ENCODE data around the gene PPP6R1. TPM values are rescaled to one million over a fixed set of nuclear protein-coding genes. Genes with fewer than 3 reads are reported as not detected.

Gene PPP6R1
- total and polyA plus RNA-seq, 2 experiments from 2014 or later = 37.1 to 76.0 TPM

DNA sequence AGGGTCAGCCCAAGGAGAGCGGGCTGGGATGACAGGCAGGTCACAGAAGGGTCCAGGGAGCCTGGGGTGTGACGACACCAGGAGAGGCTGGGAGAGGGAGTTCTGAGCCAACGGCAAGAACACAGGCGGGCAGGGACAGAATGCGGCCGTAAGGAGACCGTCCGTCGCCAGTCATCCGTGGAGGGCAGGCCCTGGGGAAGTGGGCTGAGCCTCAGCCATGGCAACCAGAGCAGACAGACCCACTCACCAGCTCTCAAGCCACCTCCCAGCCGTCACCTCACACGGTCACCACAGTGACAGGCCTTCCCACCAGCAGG, 26.6 kb downstream of the PPP6R1 start:
- no peaks in the 10 kb centered on the region for H3K27me3 ChIP-seq
- H3K4me2 ChIP-seq = no peak overlapping the region
- H3K36me3 ChIP-seq (replicated peaks; ENCODE audit: insufficient read depth, low read depth) = no peaks in the 10 kb centered on the region
- H3K4me3 ChIP-seq = no peak overlapping the region
- no peak for DNase-seq (ENCODE audit: low spot score)
- H3K9me3 ChIP-seq (ENCODE audit: low read depth) = no peaks in the 10 kb centered on the region
- no peak overlapping the region for H2AFZ ChIP-seq
- peaks cover 7% of the 10 kb centered on the region for H3K79me2 ChIP-seq
- 88% methylated on average over 12 of the region's 12 CpGs for WGBS (ENCODE audit: low lambda C conversion rate, missing lambda C conversion rate)
- H3K9me2 ChIP-seq (replicated peaks; ENCODE audit: insufficient read depth) = no peaks in the 10 kb centered on the region
- TF ChIP-seq CTCF (IDR thresholded peaks at IDR 0.05; ENCODE audit: poor library complexity) (no peak), EZH2 (IDR thresholded peaks at IDR 0.05; ENCODE audit: borderline replicate concordance) (no peak), EZH2phosphoT487 (IDR thresholded peaks at IDR 0.05; ENCODE audit: low read depth, severe bottlenecking, unreplicated experiment) (no peak)
- H4K20me1 ChIP-seq (ENCODE audit: insufficient read depth, poor library complexity, severe bottlenecking) = no peaks in the 10 kb centered on the region
- peaks cover 19% of the 10 kb centered on the region for H3K4me1 ChIP-seq (ENCODE audit: insufficient read depth)
- no peak overlapping the region for H3K27ac ChIP-seq

- no peak overlapping the region for H3K4me2 ChIP-seq
- peaks cover 19% of the 10 kb centered on the region for H3K4me1 ChIP-seq (ENCODE audit: insufficient read depth)
- H3K9me3 ChIP-seq (ENCODE audit: low read depth) = no peaks in the 10 kb centered on the region
- DNase-seq (ENCODE audit: low spot score) = no peak
- no peak overlapping the region for H3K4me3 ChIP-seq
- no peaks in the 10 kb centered on the region for H3K36me3 ChIP-seq (replicated peaks; ENCODE audit: insufficient read depth, low read depth)
- no peaks in the 10 kb centered on the region for H3K27me3 ChIP-seq
- WGBS (ENCODE audit: low lambda C conversion rate, missing lambda C conversion rate) = 94% methylated on average over 28 of the region's 30 CpGs
- no peaks in the 10 kb centered on the region for H3K9me2 ChIP-seq (replicated peaks; ENCODE audit: insufficient read depth)
- no peak overlapping the region for H3K27ac ChIP-seq
- H3K79me2 ChIP-seq = peaks cover 13% of the 10 kb centered on the region
- H4K20me1 ChIP-seq (ENCODE audit: insufficient read depth, poor library complexity, severe bottlenecking) = no peaks in the 10 kb centered on the region
- TF ChIP-seq CTCF (IDR thresholded peaks at IDR 0.05; ENCODE audit: poor library complexity) (no peak), EZH2 (IDR thresholded peaks at IDR 0.05; ENCODE audit: borderline replicate concordance) (no peak), EZH2phosphoT487 (IDR thresholded peaks at IDR 0.05; ENCODE audit: low read depth, severe bottlenecking, unreplicated experiment) (no peak)
- no peak overlapping the region for H2AFZ ChIP-seq
Observed at GRCh38 chr19:55231391-55232285, 27.2 kb downstream of the PPP6R1 start.

GRCh38 chr19:55230780-55231179, 28.0 kb downstream of the PPP6R1 start:
- H3K9me3 ChIP-seq (ENCODE audit: low read depth) = no peaks in the 10 kb centered on the region
- no peaks in the 10 kb centered on the region for H3K27me3 ChIP-seq
- H3K27ac ChIP-seq = no peak overlapping the region
- DNase-seq (ENCODE audit: low spot score) = no peak
- TF ChIP-seq EZH2phosphoT487 (IDR thresholded peaks at IDR 0.05; ENCODE audit: low read depth, severe bottlenecking, unreplicated experiment) = no peak
- no peak for TF ChIP-seq CTCF (IDR thresholded peaks at IDR 0.05; ENCODE audit: poor library complexity)
- TF ChIP-seq EZH2 (IDR thresholded peaks at IDR 0.05; ENCODE audit: borderline replicate concordance) = no peak
- peaks cover 19% of the 10 kb centered on the region for H3K79me2 ChIP-seq
- 93% methylated on average over 12 of the region's 13 CpGs for WGBS (ENCODE audit: low lambda C conversion rate, missing lambda C conversion rate)
- H4K20me1 ChIP-seq (ENCODE audit: insufficient read depth, poor library complexity, severe bottlenecking) = no peaks in the 10 kb centered on the region
- no peak overlapping the region for H3K4me3 ChIP-seq
- H3K9me2 ChIP-seq (replicated peaks; ENCODE audit: insufficient read depth) = no peaks in the 10 kb centered on the region
- no peak overlapping the region for H3K4me2 ChIP-seq
- H3K4me1 ChIP-seq (ENCODE audit: insufficient read depth) = peaks cover 19% of the 10 kb centered on the region
- no peak overlapping the region for H2AFZ ChIP-seq
- no peaks in the 10 kb centered on the region for H3K36me3 ChIP-seq (replicated peaks; ENCODE audit: insufficient read depth, low read depth)

Data from hepatocyte (in vitro differentiated cells).